H9 (cell line): ENCODE results near the gene PLCB1. TPM values are rescaled to one million over a fixed set of nuclear protein-coding genes. Genes with fewer than 3 reads are reported as not detected.

ENCODE experiments used
- DNase-seq: peaks from one replicate; pipeline ENCODE4 v3.0.0-alpha.2; 2017
- H2AFZ ChIP-seq: one replicate; pipeline ENCODE4 v1.6.1; 2013; ENCODE audit warnings: mild to moderate bottlenecking, low read length, control low read depth, moderate library complexity
- H2AK5ac ChIP-seq: 2 replicates; pipeline ENCODE4 v1.6.1; 2013; ENCODE audit warnings: low read length, control low read depth, mixed read lengths; ENCODE audit not compliant: insufficient read length
- H2BK120ac ChIP-seq: one replicate; pipeline ENCODE4 v1.6.1; 2013; ENCODE audit warnings: low read depth, mild to moderate bottlenecking, low read length, control low read depth, inconsistent platforms; ENCODE audit not compliant: poor library complexity, severe bottlenecking
- H2BK12ac ChIP-seq: 2 replicates; pipeline ENCODE4 v1.6.1; 2013; ENCODE audit warnings: low read length, control low read depth, mixed read lengths, low read depth; ENCODE audit not compliant: insufficient read length
- H2BK15ac ChIP-seq: 2 replicates; pipeline ENCODE4 v1.6.1; 2013; ENCODE audit warnings: low read depth, low read length, control low read depth
- H2BK20ac ChIP-seq: one replicate; pipeline ENCODE4 v1.6.1; 2013; ENCODE audit warnings: low read depth, mild to moderate bottlenecking, low read length, control low read depth, inconsistent platforms; ENCODE audit not compliant: poor library complexity, severe bottlenecking
- H2BK5ac ChIP-seq: 2 replicates; pipeline ENCODE4 v1.6.1; 2013; ENCODE audit warnings: low read length, control low read depth, mixed read lengths; ENCODE audit not compliant: insufficient read length
- H3K14ac ChIP-seq: 2 replicates; pipeline ENCODE4 v1.6.1; 2013; ENCODE audit warnings: low read length, control low read depth; ENCODE audit not compliant: insufficient read depth
- H3K18ac ChIP-seq: 2 replicates; pipeline ENCODE4 v1.6.1; 2013; ENCODE audit warnings: low read depth, mild to moderate bottlenecking, mixed read lengths, low read length, control low read depth; ENCODE audit not compliant: insufficient read length
- H3K23ac ChIP-seq: 2 replicates; pipeline ENCODE4 v1.6.1; 2013; ENCODE audit warnings: low read length, control low read depth, mixed read lengths, low read depth; ENCODE audit not compliant: insufficient read length
- H3K23me2 ChIP-seq: 2 replicates; pipeline ENCODE4 v1.6.1; 2013; ENCODE audit warnings: low read depth, mild to moderate bottlenecking, mixed read lengths, low read length, control low read depth; ENCODE audit not compliant: insufficient read length, poor library complexity, severe bottlenecking
- H3K27ac ChIP-seq: 2 replicates; pipeline ENCODE4 v1.5.1; 2013; ENCODE audit warnings: low read length, control low read depth, mixed read lengths, low read depth; ENCODE audit not compliant: insufficient read length
- H3K27me3 ChIP-seq: 2 replicates; pipeline ENCODE4 v1.6.1; 2013; ENCODE audit warnings: low read length, control low read depth, inconsistent platforms; ENCODE audit not compliant: insufficient read depth
- H3K4ac ChIP-seq: 2 replicates; pipeline ENCODE4 v1.6.1; 2013; ENCODE audit warnings: low read depth, mild to moderate bottlenecking, control low read depth, inconsistent platforms, low read length, moderate library complexity
- H3K4me1 ChIP-seq: 2 replicates; pipeline ENCODE4 v1.6.1; 2013; ENCODE audit warnings: low read length, control low read depth, inconsistent platforms; ENCODE audit not compliant: insufficient read depth
- H3K4me2 ChIP-seq: 2 replicates; pipeline ENCODE4 v1.6.1; 2013; ENCODE audit warnings: low read length, control low read depth, mixed read lengths; ENCODE audit not compliant: insufficient read length, insufficient read depth
- H3K56ac ChIP-seq: 2 replicates; pipeline ENCODE4 v1.6.1; 2013; ENCODE audit warnings: low read depth, mild to moderate bottlenecking, mixed read lengths, low read length, control low read depth; ENCODE audit not compliant: insufficient read length
- H3K79me1 ChIP-seq: 2 replicates; pipeline ENCODE4 v1.6.1; 2013; ENCODE audit warnings: low read depth, mild to moderate bottlenecking, moderate library complexity, low read length, control low read depth, inconsistent platforms; ENCODE audit not compliant: insufficient read depth, poor library complexity, severe bottlenecking
- H3K79me2 ChIP-seq: 2 replicates; pipeline ENCODE4 v1.6.1; 2013; ENCODE audit warnings: low read length, control low read depth, inconsistent platforms; ENCODE audit not compliant: insufficient read depth
- H3K9ac ChIP-seq: 2 replicates; pipeline ENCODE4 v1.6.1; 2013; ENCODE audit warnings: low read length, control low read depth, mixed read lengths; ENCODE audit not compliant: insufficient read length; ENCODE audit errors: extremely low read depth
- H3K9me3 ChIP-seq: one replicate; pipeline ENCODE4 v1.6.1; 2013; ENCODE audit warnings: low read depth, low read length, inconsistent platforms; ENCODE audit not compliant: control insufficient read depth
- H3T11ph ChIP-seq: one replicate; pipeline ENCODE4 v1.6.1; 2013; ENCODE audit warnings: mild to moderate bottlenecking, low read length, control low read depth, inconsistent platforms
- H4K20me1 ChIP-seq: one replicate; pipeline ENCODE4 v1.6.1; 2013; ENCODE audit not compliant: control insufficient read depth, insufficient read length, insufficient read depth
- H4K5ac ChIP-seq: 2 replicates; pipeline ENCODE4 v1.6.1; 2013; ENCODE audit warnings: low read depth, mild to moderate bottlenecking, mixed read lengths, low read length, control low read depth; ENCODE audit not compliant: insufficient read length
- H4K8ac ChIP-seq: replicated peaks from 2 replicates; pipeline ENCODE4 v1.6.1; 2013; ENCODE audit warnings: low read length, control low read depth, mixed read lengths, low read depth; ENCODE audit not compliant: insufficient read length
- H4K91ac ChIP-seq: 2 replicates; pipeline ENCODE4 v1.6.1; 2013; ENCODE audit warnings: low read depth, mild to moderate bottlenecking, moderate library complexity, mixed read lengths, low read length, control low read depth; ENCODE audit not compliant: insufficient read length
- H3K27ac Mint-ChIP-seq, 3 experiments: 2 replicates in 2 of 3; 3 replicates in 1 of 3; pipeline ENCODE4 v1.8.0; 2020 to 2021; ENCODE audit warnings: mixed read lengths in 3 of 3, mild to moderate bottlenecking in 1 of 3, moderate library complexity in 1 of 3
- H3K27me3 Mint-ChIP-seq: 2 replicates; pipeline ENCODE4 v1.8.0; 2021; ENCODE audit warnings: low read depth, mild to moderate bottlenecking, moderate library complexity, mixed read lengths
- H3K36me3 Mint-ChIP-seq, 3 experiments: 2 replicates in 2 of 3; 3 replicates in 1 of 3; pipeline ENCODE4 v1.8.0; 2020 to 2021; ENCODE audit warnings: low read depth in 3 of 3, mixed read lengths in 3 of 3; ENCODE audit not compliant: insufficient read depth in 1 of 3
- H3K4me1 Mint-ChIP-seq, 2 experiments: 2 replicates each; pipeline ENCODE4 v1.8.0; 2020; ENCODE audit warnings: mixed read lengths in 2 of 2
- H3K4me3 Mint-ChIP-seq, 2 experiments: 2 replicates in 1 of 2; 3 replicates in 1 of 2; pipeline ENCODE4 v1.8.0; 2020 to 2021; ENCODE audit warnings: mild to moderate bottlenecking in 2 of 2, mixed read lengths in 2 of 2, moderate library complexity in 1 of 2
- H3K9me3 Mint-ChIP-seq, 2 experiments: 2 replicates in 1 of 2; 3 replicates in 1 of 2; pipeline ENCODE4 v1.8.0; 2020; ENCODE audit warnings: mild to moderate bottlenecking in 2 of 2, mixed read lengths in 2 of 2, moderate library complexity in 1 of 2
- CTCF ChIP-seq: fragments of 200-600 bp; sonication (generic); conservative IDR thresholded peaks from 3 replicates; pipeline ENCODE4 v1.8.0; 2021; ENCODE audit warnings: antibody characterized with exemption, mild to moderate bottlenecking
- WGBS: extraction: QIAGEN DNeasy Blood & Tissue Kit; methylation state at CpG from one replicate; pipeline ENCODE4 v1.1.7; 2013; ENCODE audit warnings: missing lambda C conversion rate, low lambda C conversion rate, mixed read lengths; ENCODE audit not compliant: insufficient read length; ENCODE audit errors: extremely low coverage; 5-methylcytosine and 5-hydroxymethylcytosine counted together
- total RNA-seq: library from RNA; stranded (reverse); gene quantifications from 2 replicates; pipeline ENCODE4 v1.2.1, GENCODE V29; 2021

Gene PLCB1
- total RNA-seq, 1 experiment from 2014 or later, result 11.5 TPM

GRCh38 chr20:8242827-8243724 lies 111.0 kb downstream of the PLCB1 start:
- no peak overlapping the region for H3K23ac ChIP-seq
- DNase-seq, result no peak
- H2BK12ac ChIP-seq, result no peak overlapping the region
- H3K4me3 Mint-ChIP-seq, result no peak overlapping the region
- H2BK15ac ChIP-seq, result no peak overlapping the region
- peaks cover 6 to 7% of the 10 kb centered on the region in 2 experiments; a peak in 3 of 4 replicates for H3K4me1 Mint-ChIP-seq
- no peak overlapping the region for H3K4me2 ChIP-seq
- no peak overlapping the region for H4K5ac ChIP-seq
- H3K14ac ChIP-seq, result no peak overlapping the region
- no peak overlapping the region for H2AFZ ChIP-seq
- H3K23me2 ChIP-seq, result no peaks in the 10 kb centered on the region
- no peaks in the 10 kb centered on the region for H3K79me2 ChIP-seq
- no peak overlapping the region for H2BK5ac ChIP-seq
- no peak overlapping the region for H4K8ac ChIP-seq
- H3K18ac ChIP-seq, result no peak overlapping the region
- no peaks in the 10 kb centered on the region for H4K20me1 ChIP-seq
- H4K91ac ChIP-seq, result no peak overlapping the region
- H3K9ac ChIP-seq, result no peak overlapping the region
- H3K27ac ChIP-seq, result no peak overlapping the region
- no peaks in the 10 kb centered on the region for H3K36me3 Mint-ChIP-seq
- H3K79me1 ChIP-seq, result no peaks in the 10 kb centered on the region
- WGBS, result no CpG with 5 or more reads among the region's 7 CpGs
- no peak overlapping the region for H3T11ph ChIP-seq
- H2BK20ac ChIP-seq, result no peak overlapping the region
- H3K27ac Mint-ChIP-seq, result no peak overlapping the region; a peak in 1 of 7 replicates
- no peak overlapping the region for H2AK5ac ChIP-seq
- no peak for TF ChIP-seq CTCF
- no peaks in the 10 kb centered on the region for H3K9me3 ChIP-seq
- no peaks in the 10 kb centered on the region for H3K27me3 Mint-ChIP-seq
- H3K27me3 ChIP-seq, result no peaks in the 10 kb centered on the region
- no peak overlapping the region for H3K4ac ChIP-seq
- no peaks in the 10 kb centered on the region for H3K9me3 Mint-ChIP-seq
- H2BK120ac ChIP-seq, result no peak overlapping the region
- no peaks in the 10 kb centered on the region; the same call in 1 of the 2 replicates for H3K4me1 ChIP-seq
- H3K56ac ChIP-seq, result no peak overlapping the region
